NCI-H460 (cell line): Measurements from ENCODE around the gene EIF4B. TPM values are rescaled to one million over a fixed set of nuclear protein-coding genes. Genes with fewer than 3 reads are reported as not detected.
"Not testable (repeated sequence)": the region's sequence is repeated elsewhere in the genome, so short reads cannot be mapped to it uniquely, and the experiment has no call there.

Experiments used
- DNase-seq: peaks from one replicate; pipeline ENCODE4 v3.0.0-alpha.2; 2016; ENCODE audit warnings: low read depth; ENCODE audit errors: extremely low read depth
- polyA plus RNA-seq: library from polyadenylated mRNA; depleted of rRNA; stranded (reverse); fragments of >200 nt; gene quantifications from 2 replicates; pipeline ENCODE4 v1.2.3, GENCODE V29; 2014; cell fraction: nucleus; rRNA removed
- total RNA-seq: library from RNA; depleted of rRNA; stranded (reverse); fragments of >200 nt; shearing (Covaris generic); gene quantifications from 2 replicates; pipeline ENCODE4 v1.2.3, GENCODE V29; 2014; rRNA removed

Gene EIF4B, protein sequence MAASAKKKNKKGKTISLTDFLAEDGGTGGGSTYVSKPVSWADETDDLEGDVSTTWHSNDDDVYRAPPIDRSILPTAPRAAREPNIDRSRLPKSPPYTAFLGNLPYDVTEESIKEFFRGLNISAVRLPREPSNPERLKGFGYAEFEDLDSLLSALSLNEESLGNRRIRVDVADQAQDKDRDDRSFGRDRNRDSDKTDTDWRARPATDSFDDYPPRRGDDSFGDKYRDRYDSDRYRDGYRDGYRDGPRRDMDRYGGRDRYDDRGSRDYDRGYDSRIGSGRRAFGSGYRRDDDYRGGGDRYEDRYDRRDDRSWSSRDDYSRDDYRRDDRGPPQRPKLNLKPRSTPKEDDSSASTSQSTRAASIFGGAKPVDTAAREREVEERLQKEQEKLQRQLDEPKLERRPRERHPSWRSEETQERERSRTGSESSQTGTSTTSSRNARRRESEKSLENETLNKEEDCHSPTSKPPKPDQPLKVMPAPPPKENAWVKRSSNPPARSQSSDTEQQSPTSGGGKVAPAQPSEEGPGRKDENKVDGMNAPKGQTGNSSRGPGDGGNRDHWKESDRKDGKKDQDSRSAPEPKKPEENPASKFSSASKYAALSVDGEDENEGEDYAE
- total RNA-seq: 827 and 879 TPM in 2 replicates
- polyA plus RNA-seq: 343 and 434 TPM in 2 replicates

DNA sequence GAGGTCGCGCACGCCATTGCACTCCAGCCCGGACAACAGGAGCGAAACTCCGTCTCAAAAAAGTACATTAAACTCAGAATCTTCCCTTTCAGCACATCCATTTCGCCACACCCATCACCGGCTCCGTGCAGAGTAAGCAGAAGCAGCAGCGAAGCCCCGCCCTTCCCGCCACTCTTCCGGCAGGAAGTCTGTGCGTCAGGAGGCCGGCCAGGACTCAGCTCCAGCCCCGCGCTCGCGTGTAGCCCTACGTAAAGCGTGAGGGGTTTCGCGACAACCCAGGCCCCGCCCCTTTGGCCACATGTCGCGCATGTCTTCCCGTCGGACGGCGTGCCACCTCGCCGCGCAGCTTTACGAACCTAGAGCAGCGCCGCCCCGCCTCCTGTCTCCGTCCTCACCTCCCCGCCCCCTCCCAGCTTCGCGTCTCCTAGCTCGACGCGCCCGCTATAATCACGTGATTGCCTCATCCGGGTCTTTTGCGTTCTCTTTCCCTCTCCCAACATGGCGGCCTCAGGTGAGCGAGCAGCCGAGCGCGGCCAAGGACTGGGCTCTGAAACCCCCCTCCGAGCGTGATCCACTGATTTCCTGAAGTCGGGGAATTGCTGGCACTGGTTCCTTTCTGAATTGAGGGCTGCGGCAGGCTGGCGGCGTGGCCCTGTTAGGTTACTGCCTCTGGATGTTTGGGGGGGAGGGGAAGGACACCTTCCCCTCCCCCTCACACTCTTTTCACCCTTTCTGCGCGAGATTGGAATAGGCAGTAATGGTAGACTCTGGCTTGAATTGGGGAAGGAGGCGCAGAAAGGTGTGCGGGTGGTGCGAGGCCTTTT is at the start of gene EIF4B:
Gene EIF4B, plus strand, starts transcription at position 471 of the 824 bp plus-strand sequence. Its CDS starts 28 bp downstream, at position 499.
- DNase-seq: peak; percentile 99

DNA sequence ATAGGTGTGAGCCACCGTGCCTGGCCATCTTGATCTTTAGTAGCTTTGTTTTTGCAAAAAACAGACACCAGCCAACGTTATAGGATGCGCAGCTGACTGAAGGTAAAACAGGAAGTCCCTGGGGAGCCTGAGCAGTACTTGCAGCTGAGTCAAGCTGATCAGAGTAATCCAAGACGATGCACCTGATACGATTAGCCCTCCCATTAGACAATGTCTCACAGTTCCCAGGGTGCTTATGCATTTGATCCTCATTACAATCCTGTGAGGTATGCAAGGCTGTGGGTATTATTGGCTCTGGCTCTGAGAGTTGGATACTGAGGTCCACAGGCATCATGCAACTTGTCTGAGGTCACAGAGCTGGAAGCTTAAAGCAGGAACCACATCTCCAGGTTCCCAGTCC is 49.3 kb upstream of the EIF4B start:
- no peak for DNase-seq

DNA sequence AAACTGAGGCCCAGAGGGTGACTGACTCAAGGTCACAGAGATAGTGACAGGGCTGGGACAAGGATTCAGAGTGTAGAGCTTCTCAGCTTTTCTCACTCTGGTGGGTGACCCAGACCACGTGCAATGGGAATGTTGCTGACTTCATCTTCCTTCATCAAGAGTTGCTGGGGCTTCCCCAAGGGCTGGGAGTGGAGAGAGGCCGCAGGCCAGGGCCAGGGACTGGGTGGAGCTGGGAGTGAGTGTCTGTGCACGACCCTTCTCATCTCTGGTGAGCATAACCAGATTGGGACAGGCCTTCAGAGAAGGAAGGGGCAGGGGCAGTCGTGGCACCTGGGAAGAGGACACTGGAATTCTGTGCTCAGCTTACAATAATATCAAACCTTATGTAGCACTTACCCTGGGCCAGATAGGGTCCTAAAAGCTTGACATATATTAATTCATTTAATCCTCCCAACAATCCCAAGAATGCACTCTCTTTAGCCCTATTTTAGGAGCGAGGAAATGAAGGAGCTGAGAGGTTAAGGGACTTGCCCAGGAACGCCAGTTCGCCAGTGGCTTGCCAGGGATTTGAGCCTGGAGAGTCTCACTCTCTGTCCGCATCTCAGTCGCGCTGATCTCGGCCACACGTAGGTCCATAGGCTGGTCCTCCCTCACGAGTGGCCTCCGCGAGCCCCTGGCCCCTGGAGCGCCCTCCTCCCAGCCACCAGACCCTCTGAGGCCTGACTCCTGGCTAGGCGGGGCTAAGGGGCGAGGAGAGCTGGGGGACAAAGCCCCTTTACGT is 41.5 kb upstream of the EIF4B start:
- no peak for DNase-seq

DNA sequence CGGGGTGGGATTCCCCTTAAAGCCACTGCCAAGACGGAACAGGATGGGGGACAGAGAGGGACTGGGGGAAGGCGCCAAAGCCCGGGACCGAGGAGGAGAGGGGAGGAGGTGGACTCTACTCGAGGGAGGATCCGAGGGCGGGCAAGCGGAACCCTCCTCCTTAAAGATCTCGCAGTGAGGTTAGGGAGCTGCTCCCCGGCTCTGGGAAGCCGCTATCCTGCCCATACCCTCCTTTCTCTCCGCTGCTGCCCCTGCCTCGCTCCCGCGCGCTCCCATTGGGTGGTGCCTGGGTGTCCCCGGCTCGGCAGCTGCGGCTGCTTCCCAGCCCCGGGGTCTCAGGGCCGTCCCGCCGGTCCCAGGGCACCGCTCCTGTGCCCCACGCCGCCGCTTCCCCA is 40.9 kb upstream of the EIF4B start:
- no peak for DNase-seq

DNA sequence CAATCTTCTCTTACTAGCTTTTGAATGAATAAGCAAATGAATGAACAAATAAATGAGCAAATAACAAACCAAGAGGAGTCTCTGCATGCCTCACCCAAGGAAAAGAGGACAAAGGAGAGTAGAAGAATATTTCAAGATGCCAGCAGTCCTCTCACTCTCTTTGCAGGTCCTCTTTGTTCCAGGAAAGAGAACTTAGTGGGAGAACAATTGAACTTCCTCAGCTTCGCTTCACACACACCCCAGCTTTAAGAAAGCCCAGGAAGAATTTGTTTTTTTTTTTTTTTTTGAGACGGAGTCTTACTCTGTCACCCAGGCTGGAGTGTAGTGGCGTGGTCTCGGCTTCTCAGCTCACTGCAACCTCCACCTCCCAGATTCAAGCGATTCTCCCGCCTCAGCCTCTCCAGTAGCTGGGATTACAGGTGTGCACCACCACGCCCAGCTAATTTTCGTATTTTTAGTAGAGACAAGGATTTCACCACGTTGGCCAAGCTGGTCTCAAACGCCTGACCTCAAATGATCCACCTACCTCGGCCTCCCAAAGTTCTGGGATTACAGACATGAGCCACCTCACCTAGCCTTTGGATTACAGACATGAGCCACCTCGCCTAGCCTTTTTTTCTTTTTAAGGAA is 37.0 kb upstream of the EIF4B start:
- no peak for DNase-seq

DNA sequence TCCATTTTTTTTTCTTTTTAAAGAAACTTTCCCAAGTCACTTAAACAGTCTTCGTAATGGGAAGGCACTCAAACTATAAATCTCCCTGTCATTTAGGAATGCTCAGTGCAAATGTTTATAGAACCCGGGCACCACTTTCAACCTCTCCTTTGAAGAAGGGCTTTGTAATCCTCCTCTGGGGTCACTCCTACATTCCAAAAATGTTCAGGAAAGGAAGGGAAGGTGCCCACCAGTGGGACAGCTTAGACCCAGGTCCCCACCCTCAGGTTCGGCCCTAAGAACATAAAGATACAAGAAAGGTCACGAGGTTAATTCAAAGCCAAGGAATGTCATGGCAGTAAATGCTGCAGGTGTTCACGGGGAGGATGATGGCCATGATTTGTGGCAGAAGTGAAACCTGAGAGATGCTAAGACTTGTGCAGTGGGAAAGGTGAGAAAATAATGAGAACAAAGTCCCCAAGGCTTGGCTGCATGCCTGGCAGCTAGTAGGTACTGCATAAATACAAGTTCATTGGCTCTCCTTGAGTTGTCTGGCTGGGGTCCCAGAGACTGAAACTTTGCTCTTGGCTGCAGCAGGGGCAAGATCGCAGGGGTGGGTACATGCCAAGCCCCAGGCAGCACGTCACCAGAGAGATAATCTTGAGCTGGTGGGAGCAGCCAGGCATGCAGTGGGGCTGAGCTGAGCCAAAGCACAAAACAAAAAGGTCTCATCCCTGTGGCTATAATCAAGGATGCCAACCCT is 36.3 kb upstream of the EIF4B start:
- DNase-seq: no peak

DNA sequence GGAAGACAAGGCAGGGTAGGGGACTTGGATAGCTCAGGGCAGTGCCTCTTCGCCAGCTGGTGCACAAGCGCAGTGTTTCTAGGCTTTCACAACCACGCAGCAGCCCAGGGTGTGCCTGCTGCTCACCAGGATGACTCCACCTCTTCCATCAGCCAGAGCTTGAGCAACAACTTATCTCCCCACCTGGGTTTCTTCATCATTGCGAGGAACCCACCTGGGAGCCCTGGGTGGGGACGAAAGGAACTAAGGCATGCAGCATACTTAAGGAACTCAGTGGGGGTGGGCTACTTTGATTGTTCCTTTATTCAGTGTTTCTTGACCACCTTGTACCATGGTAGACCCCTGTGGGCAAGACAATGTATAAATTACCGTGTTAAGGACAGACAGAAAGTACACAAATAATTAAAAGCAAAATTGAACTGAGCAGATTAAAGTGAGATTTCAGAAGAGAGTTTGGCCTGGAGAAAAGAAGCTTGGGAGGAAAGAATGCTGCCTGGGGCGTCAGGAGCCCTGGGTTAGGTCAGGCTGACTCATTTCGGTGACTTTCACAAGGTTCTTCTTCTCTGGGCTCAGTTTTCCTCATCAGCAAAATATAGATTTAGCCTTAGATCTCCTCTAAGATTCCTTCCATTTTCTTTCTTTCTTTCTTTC is 34.5 kb upstream of the EIF4B start:
- peak; percentile 43 for DNase-seq

DNA sequence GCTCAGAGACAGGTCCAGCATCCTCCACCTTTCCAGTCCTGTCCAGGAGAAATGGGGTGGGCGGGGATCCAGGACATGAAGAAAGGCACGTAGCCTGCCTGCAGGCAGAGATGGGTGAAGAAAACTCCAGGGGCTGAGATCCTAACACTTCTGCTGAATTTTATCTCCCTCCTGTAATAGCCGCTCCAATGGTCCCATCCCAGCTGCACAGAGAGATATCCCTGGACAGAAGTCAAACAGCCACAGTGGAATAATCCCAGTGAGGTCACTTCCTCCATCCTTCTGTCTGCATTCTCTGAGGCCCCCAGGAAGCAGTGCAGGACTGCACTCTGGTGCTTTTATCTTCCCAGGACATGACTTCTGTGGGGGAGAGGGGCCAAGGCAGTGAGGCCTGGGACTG is 31.1 kb upstream of the EIF4B start:
- DNase-seq: no peak

DNA sequence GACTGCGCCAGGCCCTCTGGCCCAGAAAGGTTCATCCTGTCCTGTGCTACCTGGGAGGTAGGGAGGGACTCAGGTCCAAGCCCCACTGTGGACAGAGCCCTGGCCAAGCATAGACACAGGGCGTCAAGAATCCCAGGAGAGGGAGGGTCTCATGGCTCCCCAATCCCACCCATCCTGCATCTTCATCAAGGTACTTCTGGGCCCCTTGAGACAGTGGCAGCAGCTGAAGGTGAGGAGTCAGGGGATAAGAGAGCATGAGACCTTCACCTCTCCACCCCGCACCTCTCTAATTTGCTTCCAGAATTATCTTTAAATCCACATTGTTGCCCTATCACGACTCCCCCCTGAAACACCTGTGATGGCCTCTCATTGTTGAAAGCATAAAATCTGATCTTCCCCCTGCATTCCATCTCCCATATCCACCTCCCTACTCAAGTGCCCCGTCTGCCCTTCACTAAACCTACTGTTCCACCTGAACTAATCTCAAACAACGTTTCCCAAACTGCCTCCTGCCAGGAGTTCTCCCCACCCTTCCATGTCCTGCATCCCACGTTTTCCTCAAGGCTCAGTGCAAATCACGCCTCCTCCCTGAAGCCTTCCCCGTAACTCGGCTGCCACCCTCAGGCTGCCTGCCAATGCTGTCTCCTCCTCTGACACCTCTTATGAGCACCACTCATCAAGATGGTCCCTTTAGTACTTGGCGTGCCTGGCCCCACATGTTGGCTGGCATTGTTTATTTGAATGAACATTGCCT is 30.3 kb upstream of the EIF4B start:
- DNase-seq: peak; percentile 68

DNA sequence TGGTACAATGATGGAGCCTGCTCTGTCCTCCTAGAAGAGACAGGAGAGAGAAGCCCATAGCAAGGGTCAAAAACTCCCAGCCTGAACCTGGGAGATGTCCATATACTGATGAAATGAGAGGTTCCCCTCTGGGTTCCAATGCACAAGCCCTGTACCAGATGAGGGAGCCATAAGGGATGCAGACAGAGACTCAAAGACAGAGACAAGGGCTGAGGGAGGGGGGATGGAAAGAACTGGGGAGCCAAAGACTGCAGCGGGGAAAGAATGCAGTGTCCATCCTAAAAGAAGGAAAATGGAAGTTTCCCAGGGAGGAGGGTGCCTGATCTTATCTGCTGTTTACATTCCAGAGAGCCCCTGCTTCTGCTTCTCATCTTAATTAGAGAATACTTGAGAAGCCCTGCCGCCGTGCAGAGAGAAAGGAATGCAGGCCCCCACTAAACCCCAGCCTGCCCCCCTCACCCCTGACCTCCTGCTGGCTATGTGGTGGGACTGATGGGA is 29.6 kb upstream of the EIF4B start:
- no peak for DNase-seq

DNA sequence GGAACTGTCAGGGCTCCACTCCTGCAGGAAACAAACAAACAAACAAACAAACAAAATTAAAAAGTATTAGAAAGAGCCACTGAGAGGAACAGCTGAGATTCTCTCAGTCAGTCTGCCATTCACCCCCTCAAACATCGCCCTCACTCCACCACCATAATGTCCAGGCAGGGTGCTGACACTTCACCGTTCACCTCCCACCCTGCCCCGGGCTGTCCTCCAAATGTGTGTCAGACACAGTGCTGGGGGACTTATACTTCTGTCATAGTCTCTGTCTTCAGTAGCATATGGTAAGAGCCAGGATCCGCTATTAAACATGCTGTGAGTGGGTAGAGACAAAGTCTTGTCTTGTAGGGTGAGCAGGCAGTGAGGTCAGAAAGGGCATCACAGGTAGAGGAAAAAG is 29.1 kb upstream of the EIF4B start:
- DNase-seq: no peak

DNA sequence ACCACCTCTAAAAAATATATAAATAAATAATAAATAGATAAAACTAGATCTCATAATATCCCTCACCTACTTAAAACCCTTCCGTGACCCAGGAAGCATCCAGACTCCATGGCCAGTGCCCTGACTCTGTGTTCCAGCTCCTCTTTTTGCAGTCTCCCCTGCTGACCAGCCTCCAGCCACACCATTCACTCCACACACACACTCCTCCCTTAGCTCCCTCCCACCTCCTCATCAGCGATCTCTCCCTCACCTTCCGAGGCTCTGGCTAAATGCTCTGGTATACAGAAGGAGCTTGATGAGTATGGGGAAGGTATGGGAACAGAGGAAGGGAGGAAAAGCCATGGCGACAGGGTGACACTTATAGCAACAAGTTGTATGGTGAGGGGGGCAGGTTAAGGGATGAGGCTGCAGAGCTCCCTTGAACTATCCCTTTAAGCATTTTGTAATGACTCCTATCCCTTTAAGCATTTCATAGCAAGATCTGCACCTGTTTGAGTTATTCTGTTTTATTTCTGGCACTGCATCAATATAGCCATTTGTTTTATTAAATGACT is 26.1 kb upstream of the EIF4B start:
- DNase-seq: no peak

DNA sequence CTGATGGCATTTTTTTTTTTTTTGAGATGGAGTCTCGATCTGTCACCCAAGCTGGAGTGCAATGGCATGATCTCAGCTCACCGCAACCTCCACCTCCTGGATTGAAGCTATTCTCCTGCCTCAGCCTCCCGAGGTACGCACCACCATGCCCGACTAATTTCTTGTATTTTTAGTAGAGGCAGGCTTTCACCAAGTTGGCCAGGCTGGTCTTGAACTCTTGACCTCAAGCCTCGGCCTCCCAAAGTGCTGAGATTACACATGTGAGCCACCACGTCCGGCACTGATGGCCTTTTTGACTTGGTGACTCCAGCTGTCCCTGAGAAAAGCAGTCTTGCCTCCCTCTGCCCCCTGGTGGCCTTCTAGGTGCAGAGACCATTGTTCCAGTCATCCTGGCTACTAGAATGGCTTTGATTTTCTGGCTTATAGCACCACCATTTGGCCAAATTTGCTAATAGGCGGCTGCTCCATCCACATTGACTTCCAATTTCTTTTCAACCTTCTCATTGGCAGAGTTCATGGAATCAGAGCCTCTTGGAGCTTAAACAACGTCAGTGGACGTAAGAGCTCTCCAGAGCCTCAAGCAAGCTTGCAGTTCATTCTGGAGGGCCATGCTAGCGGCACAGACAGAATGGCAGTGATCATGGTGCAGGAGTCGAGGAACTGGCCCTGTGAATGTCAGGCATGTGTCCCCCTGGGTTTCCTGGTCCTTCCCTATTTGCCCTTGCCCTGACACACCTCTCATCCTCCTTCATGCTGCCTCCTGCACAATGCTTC is 25.4 kb upstream of the EIF4B start:
- peak; percentile 96 for DNase-seq

DNA sequence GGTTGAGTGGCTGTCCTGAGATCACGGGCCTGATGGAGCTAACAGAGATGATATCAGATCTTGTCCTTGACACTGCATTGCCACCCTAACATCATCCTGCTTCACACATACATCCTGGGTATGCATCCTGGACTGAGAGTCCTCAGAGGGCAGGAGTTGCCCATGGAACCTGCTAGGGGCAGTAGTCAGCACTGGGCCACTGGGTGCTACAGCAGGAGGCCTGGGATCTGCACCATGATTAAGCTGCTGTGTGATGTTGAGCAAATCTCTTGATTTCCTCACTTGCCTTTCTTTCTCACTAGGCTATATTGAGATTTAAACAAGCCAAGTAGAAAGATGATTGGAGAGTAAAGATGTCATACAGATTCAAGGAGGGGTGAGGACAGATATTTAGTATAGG is 22.1 kb upstream of the EIF4B start:
- no peak for DNase-seq

DNA sequence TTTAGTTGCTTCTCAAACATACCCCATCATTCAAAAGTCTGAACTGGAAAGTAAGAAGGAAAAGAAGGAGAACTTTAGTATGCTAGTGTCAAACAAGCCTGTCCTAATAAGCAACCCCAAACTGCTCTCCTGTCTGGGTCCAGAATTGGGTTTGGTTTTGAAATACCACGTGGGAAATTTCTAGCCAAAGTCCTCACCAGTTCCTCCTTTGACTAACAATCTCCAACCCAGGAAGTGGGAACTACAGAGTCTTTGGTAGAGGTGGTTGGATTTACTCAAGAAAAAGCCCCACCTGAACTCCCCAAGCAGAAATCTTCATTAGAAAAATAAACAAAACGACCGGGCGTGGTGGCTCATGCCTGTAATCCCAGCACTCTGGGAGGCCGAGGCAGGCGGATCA is 17.4 kb upstream of the EIF4B start:
- DNase-seq: no peak

DNA sequence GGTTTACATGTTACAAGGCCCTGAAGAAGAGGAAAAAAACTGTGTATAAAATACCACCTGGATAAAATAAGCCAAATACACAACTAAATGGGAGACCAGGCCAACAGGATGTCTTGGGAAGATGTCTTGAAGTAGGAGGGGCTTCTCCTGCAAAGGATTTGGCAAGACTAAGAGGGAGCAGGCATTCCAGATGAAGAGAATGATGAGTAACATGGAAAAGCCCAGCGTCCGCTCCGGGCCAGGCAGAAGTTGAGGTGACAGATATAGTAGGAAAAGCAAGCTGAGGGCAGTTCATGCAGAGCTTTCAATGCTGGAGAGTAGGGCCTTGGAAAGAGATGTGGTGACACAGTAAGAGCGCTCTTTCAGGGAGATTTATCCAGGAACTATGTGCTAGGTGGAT is 16.1 kb upstream of the EIF4B start:
- DNase-seq: no peak

DNA sequence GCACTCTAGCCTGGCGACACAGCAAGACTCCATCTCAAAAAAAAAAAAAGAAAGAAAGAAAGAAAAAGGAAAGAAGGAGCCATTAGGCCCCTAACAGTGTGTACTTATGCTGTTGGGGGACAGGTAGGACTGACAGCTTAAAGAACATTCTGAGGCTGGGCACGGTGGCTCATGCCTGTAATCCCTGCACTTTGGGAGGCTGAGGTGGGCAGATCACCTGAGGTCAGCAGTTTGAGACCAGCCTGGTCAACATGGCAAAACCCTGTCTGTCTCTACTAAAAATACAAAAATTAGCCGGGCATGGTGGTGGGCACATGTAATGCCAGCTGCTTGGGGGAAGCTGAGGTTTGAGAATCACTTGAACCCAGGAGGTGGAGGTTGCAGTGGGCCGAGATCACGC is 14.0 kb upstream of the EIF4B start:
- DNase-seq: not testable (repeated sequence)
